Stimulated activated CD4-positive, alpha-beta T cell treated with anti-CD3 and anti-CD28 coated beads, Interleukin-15, amount 100 ng/mL, for 48 hours (primary cell): ENCODE data around the gene MCFD2.
"Not testable (repeated sequence)": the region's sequence is repeated elsewhere in the genome, so short reads cannot be mapped to it uniquely, and the experiment has no call there.

Source experiments
- DNase-seq, 2 donors: peaks; one replicate each; pipeline ENCODE4 v3.0.0-alpha.2; 2020; ENCODE audit warnings: low read depth in 2 of 2

MCFD2 gene

DNA sequence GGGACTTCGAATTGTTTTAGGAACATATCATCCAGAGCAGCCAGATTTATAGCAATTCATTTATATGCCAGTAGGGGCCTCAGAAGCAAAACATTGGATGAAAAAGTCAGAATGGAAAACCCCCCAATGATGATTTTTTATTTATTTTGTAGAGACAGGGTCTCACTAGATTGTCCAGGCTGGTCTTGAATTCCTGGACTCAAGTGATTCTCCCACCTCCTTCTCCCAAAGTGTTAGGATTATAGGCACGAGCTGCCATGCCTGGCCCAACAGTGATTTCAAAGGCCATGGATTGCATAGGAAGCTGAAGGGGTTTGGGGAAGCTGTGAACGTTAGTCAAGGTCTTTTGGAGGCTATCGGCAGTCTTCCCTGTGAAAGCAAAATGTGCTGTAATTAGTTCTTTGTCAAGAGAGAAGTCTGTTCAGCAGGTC is 21.9 kb upstream of the MCFD2 start:
- DNase-seq = no peak

GRCh38 chr2:46936566-46936965 is 21.0 kb upstream of the MCFD2 start:
- DNase-seq = no peak

DNA sequence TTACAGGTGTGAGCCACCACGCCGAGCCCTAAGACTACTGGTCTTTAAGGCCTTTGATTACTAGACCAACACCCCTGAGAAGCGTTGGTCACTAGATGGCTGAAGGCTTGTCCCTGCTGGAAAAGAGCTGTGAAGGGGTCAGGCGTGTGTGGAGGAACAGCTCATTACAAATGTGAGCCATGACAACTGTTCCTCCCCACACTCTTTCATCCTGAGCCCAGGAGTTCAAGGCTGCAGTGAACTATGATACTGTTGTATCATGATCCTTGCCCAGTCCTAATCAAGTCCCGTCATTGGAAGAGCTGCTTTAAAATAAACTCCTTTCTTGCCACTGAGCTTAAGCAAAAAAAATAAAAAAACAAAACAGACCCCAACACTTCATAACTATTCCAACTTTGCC is 19.5 kb upstream of the MCFD2 start:
- DNase-seq = no peak

GRCh38 chr2:46929612-46930011 is 14.0 kb upstream of the MCFD2 start:
- no peak for DNase-seq

DNA sequence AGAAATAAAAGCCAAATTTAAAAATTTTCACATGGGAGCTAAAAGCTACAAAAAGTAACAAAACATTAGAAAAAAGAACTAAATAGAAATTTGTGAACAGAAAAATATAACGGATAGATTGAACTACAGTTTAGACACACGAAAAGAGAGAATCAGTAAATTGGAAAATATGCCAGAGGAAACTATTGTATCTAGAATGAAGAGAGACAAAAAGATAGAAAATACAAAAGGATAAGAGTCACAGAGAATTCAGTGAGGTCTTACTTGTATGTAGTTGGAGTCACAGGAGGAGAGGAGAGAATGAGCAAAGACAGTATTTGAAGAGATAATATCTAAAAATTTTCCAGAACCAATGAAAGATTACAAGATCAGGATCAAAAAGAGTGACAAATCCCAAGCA is 11.3 kb upstream of the MCFD2 start:
- DNase-seq = no peak

DNA sequence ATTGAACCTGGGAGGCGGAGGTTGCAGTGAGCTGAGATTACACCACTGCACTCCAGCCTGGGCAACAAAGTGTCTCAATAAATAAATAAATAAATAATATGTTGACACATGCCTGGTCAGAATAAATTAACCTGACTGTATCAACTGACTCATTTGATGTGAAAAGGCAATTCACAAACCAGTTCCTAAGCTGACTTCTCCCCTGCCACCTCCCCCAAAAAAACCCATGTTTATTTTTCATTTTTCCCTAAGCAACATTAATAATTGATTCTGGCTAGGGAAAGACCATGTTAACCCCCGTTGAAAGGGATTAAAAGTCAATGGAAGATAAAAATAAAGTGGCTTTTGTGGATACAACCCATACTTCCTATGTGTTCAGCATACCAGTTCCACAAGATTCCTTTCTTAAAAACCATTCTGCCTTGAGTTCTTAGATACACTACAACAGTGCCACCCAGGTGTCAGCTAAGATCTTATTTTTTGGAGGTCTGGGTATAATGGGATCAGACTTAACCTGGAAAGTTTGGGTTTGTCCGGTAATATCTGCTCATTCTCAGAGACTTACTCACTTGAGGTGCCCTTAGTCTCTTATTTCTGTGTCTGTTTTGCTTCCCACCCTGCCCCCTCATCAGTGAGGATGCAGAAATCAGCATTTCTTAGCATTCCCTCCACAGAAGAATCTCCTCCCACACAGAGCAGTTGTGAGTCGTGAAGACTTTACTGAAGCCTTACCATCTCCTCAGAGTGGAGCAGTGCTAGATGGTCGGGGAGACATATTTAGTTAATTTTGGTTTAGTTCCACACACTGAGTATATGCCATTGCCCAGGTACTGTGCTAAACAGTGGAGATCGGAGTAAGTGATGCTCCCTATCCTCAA is 10.1 kb upstream of the MCFD2 start:
- no peak for DNase-seq

DNA sequence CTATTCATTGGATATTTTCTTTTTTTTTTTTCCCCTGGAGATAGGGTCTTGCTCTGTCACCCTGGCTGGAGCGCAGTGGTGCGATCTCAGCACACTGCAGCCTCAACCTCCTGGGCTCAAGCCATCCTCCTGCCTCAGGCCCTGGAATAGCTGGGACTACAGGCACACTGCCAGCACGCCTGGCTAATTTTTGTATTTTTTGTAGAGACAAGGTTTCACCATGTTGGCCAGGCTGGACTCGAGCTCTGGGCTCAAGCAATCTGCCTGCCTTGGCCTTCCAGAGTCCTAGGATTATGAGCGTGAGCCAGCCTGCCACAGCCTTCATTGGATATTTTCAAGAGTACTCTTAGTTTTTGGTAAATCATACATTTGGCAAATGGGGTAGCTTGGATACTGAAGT is 9.0 kb upstream of the MCFD2 start:
- no peak for DNase-seq

GRCh38 chr2:46924038-46924437 is 8.4 kb upstream of the MCFD2 start:
- no peak for DNase-seq

GRCh38 chr2:46923041-46923528 is 7.5 kb upstream of the MCFD2 start:
- DNase-seq = no peak

DNA sequence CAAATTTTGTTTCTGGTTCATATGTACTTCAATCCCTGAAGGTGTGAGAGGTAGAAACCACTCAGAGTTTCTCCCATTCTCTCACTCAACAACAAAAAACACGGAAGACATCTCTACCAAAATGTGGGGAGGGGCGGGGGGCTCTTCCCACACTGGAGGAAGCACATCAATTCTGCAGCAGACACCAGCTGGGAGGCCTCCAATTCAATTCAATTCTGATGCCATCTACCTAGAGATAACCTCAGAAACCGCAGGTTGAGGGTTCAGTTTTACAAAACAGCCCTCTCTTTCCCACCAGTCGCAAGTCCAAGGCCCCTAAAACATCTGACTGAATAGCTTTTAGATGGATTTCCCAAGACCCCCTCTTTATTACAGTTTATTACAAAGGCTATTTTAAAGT is 7.0 kb upstream of the MCFD2 start:
- no peak for DNase-seq

- DNase-seq = no peak
These were observed 6.3 kb upstream of the MCFD2 start for GRCh38 chr2:46921676-46922448.

DNA sequence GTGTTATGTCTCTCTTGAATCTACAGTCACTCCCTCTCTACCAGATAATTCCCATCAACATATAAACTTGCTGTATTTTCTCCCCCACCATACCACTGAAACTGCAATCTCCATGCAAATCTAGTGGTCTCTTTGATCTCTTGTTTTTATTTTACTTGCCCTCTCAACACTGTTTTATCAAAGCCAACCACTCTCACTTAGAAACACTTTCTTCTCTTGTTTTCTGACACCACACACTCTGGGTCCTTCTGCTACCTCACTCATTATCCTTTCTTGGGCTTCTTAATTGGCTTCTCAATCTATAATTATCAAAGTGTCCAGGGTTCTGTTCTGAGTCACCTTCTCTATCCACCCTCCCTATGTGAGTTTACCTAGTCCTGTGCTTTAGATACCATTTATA is 2.0 kb upstream of the MCFD2 start:
- no peak for DNase-seq

DNA sequence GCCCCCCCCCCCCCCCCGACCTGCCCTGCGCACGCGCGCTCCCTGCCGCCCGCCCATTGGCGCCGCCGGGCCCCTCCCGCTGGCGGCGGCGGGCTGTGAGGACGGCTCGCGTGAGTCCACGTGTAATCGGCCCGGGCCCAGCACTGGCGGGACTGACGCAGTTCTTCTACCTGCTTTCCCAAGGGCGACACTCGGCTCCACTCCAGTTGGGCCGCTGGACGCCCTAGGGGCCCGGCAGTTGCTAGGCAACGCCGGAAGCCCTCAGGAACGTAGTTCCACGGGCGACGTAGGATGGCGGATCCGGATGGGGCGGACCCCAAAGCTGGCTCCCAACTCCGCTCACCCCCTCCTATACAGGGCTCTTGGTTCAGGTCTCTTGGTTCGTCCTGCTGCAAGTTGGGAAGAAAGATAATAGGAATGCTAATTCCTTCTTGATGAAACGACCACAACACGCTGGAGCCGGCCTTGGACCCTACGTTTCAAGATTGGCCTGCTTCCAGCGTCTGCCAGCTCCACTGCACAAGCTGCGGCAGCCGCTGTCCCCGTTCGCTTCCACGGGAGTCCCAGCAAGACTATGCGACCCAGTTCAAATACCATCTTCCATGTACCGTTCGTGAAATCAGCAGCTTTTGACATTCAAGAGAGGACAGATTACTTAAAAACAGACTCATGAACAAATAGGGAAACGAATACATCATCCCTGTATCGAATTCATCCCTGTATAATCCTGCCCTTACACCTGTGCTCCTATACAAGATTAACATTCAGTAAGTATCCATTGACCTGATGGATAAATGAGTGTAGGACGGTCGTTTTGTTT is 415 bp upstream of the MCFD2 start:
- DNase-seq = peak; percentile 56 to 66

DNA sequence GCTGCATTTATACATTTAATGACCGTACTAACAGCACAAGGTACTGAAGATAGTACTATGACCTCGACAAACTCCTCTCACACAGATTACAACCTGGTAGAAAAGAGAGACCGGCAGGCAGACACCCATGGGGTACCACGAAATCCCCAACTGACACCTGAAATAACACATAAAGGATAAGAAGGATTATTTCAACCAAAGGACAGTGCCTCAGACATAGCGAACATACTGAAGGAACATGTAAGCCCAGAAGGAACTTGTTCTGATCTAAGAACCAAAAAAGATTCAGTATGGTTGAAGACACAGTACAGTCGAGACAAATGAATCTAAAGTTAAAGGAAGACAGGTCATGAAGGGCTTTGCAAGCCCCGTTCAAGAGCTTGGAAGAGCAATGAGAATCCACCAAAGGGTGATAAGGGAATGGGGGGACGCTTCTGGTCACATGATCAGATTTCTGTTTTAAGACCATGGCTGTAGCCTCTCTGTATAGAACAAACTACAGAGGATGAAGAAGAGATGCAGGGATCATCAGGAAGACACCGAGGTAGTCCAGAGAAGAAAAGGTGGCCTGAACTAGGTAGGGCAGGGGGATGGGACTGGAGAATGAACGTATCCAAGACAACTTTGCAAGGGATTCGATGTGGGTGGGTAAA is 902 bp downstream of the MCFD2 start:
- no peak for DNase-seq

GRCh38 chr2:46913471-46914381 is 1.9 kb downstream of the MCFD2 start:
- no peak for DNase-seq

- peak; percentile 20 to 35 for DNase-seq
These were observed 5.7 kb downstream of the MCFD2 start for GRCh38 chr2:46909771-46910419.

DNA sequence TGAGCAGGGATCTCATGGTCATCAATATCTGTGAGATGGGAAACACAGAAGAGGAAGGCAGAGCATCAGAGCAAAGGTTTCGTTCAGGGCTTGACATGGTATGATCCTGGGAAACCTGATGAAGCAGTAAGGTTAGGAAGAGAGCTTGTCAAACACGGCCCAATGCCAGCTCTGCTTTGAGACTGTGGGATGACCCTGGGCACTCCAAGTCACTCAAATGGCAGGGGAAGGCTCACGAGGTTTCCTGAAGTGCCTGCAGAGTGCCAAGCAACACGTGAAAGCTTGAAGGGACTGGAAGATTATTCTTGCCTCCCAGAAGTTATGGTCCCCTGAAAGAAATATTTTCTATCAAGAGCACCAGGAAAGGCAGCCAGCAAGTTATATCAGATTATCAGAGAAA is 6.5 kb downstream of the MCFD2 start:
- no peak for DNase-seq

DNA sequence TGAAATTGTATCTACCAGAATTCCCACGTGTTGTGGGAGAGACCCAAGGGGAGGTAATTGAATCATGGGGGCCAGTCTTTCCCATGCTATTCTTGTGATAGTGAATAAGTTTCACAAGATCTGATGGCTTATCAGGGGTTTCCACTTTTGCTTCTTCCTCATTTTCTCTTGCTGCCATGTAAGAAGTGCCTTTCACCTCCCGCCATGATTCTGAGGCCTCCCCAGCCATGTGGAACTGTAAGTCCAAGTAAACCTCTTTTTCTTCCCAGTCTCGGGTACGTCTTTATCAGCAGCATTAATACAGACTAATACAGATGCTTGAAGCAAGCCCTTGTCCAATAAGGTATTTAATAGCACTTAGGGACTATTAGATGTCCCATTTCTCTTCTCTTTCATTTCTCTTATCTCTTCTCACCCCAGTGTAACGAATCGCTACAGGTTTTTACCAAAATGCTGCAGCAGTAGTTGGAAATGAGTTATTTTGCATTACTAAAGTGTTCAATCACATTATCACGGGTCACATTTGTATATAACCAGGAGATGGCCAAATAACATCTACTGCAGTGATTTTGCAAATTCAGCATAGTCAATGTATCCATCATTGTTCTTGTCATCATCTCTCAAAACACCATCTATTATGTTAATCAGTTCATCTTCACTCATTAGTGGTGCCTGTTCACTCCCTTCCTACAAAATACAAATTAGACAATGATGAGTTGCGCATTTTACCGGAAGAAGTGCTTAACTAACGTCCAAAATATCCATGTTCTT is 10.5 kb downstream of the MCFD2 start:
- not testable (repeated sequence) for DNase-seq

DNA sequence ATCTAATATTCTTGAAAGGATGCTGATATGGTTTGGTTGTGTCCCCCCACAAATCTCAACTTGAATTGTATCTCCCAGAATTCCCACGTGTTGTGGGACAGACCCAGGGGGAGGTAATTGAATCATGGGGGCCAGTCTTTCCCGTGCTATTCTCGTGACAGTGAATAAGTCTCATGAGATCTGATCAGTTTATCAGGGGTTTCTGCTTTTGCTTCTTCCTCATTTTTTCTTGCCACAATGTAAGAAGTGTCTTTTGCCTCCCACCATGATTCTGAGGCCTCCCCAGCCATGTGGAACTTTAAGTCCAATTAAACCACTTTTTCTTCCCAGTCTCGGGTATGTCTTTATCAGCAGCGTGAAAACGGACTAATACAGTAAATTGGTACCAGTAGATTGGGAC is 12.6 kb downstream of the MCFD2 start:
- DNase-seq = not testable (repeated sequence)
